GM12878 (cell line): ENCODE data around the gene DYRK1B. TPM values are rescaled to one million over a fixed set of nuclear protein-coding genes. Genes with fewer than 3 reads are reported as not detected.

Source experiments
- CEBPB ChIP-seq, 2 experiments: fragments of 150-350 bp in 1 of 2; IDR thresholded peaks; 2 replicates each; pipeline ENCODE4 v1.6.1; 2012 to 2014; ENCODE audit warnings: low read depth in 2 of 2, low read length in 2 of 2, borderline replicate concordance in 1 of 2, inconsistent platforms in 1 of 2
- ETV6 ChIP-seq, 2 experiments: fragments of 450-650 bp in 1 of 2; IDR thresholded peaks in 1 of 2; conservative IDR thresholded peaks in 1 of 2; 2 replicates each; pipeline ENCODE4 v1.6.1; 2014; ENCODE audit warnings: antibody characterized with exemption in 1 of 2, borderline replicate concordance in 1 of 2, low read depth in 1 of 2, mild to moderate bottlenecking in 1 of 2, moderate library complexity in 1 of 2
- EZH2 ChIP-seq: IDR thresholded peaks from 2 replicates; pipeline ENCODE4 v1.6.1; 2012; ENCODE audit warnings: low read depth, mild to moderate bottlenecking, control low read depth, inconsistent platforms, low read length, borderline replicate concordance; ENCODE audit not compliant: control insufficient read depth
- IRF4 ChIP-seq: IDR thresholded peaks from 2 replicates; pipeline ENCODE4 v1.6.1; 2011; ENCODE audit warnings: low read depth, low read length
- LARP7 ChIP-seq: fragments of 450-650 bp; IDR thresholded peaks from 2 replicates; pipeline ENCODE4 v1.6.1; 2017; ENCODE audit warnings: mild to moderate bottlenecking
- MEF2A ChIP-seq: IDR thresholded peaks from 2 replicates; pipeline ENCODE4 v1.6.1; 2011; ENCODE audit warnings: low read depth, mild to moderate bottlenecking, low read length, moderate library complexity; ENCODE audit not compliant: insufficient read depth
- MTA2 ChIP-seq: fragments of 450-650 bp; IDR thresholded peaks from 2 replicates; pipeline ENCODE4 v1.6.1; 2016; ENCODE audit warnings: low read depth, mild to moderate bottlenecking, moderate library complexity
- PAX5 ChIP-seq: IDR thresholded peaks from 2 replicates; pipeline ENCODE4 v1.6.1; 2011; ENCODE audit warnings: low read depth, low read length, borderline replicate concordance
- RUNX3 ChIP-seq: IDR thresholded peaks from 2 replicates; pipeline ENCODE4 v1.6.1; 2012; ENCODE audit warnings: low read length, inconsistent platforms
- SMC3 ChIP-seq: IDR thresholded peaks from 2 replicates; pipeline ENCODE4 v1.6.1; 2011; ENCODE audit warnings: low read length, improper control_type of control experiment, borderline replicate concordance
- SPI1 ChIP-seq: IDR thresholded peaks from 2 replicates; pipeline ENCODE4 v1.6.1; 2011; ENCODE audit warnings: low read depth, mild to moderate bottlenecking, low read length, moderate library complexity, borderline replicate concordance; ENCODE audit not compliant: insufficient read depth
- SREBF2 ChIP-seq: IDR thresholded peaks from 2 replicates; pipeline ENCODE4 v1.6.1; 2012; ENCODE audit warnings: mild to moderate bottlenecking, low read length
- WRNIP1 ChIP-seq: IDR thresholded peaks from 2 replicates; pipeline ENCODE4 v1.6.1; 2011; ENCODE audit warnings: low read depth, low read length, improper control_type of control experiment, borderline replicate concordance
- ZNF24 ChIP-seq: fragments of 450-650 bp; IDR thresholded peaks from 2 replicates; pipeline ENCODE4 v1.6.1; 2017; ENCODE audit warnings: antibody characterized with exemption, mild to moderate bottlenecking
- polyA plus RNA-seq, 11 experiments: library from polyadenylated mRNA; depleted of rRNA in 4 of 11; unstranded in 6 of 11; stranded (reverse) in 5 of 11; fragments of >200 nt; fragmentation: Nextera tagmentation in 4 of 11; fragmentation: Illumina TruSeq in 1 of 11; extraction: Ambion mirVana in 4 of 11; extraction: Trizol in 1 of 11; gene quantifications; 1 replicate in 1 of 11; 2 replicates in 10 of 11; pipeline versions ENCODE4 v1.2.1 to v1.2.3, GENCODE V29; 2011 to 2016; ENCODE audit warnings: inconsistent platforms in 2 of 11, missing spikeins in 2 of 11, low read depth in 1 of 11
- total RNA-seq, 4 experiments: library from RNA; depleted of rRNA in 3 of 4; stranded (reverse); fragments of >200 nt in 3 of 4; fragmentation: Illumina TruSeq in 1 of 4; extraction: Trizol in 1 of 4; gene quantifications; 2 replicates each; pipeline versions ENCODE4 v1.2.1 to v1.2.3, GENCODE V29; 2013 to 2021
- TF ChIP-seq, protein P1 (sequence below): fragments of 450-650 bp; conservative IDR thresholded peaks from 2 replicates; pipeline ENCODE4 v1.6.1; 2017; ENCODE audit warnings: mild to moderate bottlenecking, moderate library complexity
- TF ChIP-seq, protein P2 (sequence below): fragments of 150-350 bp; IDR thresholded peaks from 2 replicates; pipeline ENCODE4 v1.6.1; 2016; ENCODE audit warnings: low read depth, low read length
- TF ChIP-seq, protein P3 (sequence below): fragments of 450-650 bp; formaldehyde crosslinking; IDR thresholded peaks from 2 replicates; pipeline ENCODE4 v1.4.0; 2020; ENCODE audit warnings: mild to moderate bottlenecking, moderate library complexity
- TF ChIP-seq, protein P4 (sequence below): fragments of 450-650 bp; IDR thresholded peaks from 2 replicates; pipeline ENCODE4 v1.6.1; 2017; ENCODE audit warnings: antibody characterized with exemption, mild to moderate bottlenecking, moderate library complexity

DYRK1B gene
- total and polyA plus RNA-seq, 10 of the 15 experiments (the other 5 are each of a cell fraction or from before 2014, with no cell fraction given) = 0.07 to 10.2 (median 3.4) TPM; not detected in 1

DNA sequence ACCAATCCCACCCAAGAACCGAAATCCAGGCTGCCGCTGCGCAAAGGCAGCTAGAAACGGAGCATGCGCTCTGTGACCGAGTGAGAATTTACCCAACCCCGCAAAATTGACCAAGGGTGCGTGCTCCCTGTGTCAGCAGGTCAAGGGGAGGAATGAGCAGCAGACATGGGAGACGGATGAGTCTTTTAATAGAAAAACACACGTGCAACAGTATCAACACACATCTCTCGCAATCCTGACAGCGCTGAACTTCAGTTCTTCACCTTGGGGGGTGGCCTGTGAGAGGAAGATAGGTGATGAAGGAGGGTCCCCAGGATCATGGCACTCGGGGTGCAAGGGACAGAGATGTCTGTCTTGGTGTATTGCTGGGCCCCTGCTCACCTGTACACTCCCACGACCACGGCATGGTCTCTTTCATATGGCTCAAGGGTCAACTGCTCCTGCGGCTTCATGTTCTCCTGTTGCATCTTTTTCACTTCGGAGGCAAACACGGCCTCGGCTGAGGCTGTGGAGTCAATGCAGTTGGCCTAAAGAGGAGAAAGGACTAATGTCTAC is 402 bp upstream of the DYRK1B start (continued):
- TF ChIP-seq, protein P1, sequence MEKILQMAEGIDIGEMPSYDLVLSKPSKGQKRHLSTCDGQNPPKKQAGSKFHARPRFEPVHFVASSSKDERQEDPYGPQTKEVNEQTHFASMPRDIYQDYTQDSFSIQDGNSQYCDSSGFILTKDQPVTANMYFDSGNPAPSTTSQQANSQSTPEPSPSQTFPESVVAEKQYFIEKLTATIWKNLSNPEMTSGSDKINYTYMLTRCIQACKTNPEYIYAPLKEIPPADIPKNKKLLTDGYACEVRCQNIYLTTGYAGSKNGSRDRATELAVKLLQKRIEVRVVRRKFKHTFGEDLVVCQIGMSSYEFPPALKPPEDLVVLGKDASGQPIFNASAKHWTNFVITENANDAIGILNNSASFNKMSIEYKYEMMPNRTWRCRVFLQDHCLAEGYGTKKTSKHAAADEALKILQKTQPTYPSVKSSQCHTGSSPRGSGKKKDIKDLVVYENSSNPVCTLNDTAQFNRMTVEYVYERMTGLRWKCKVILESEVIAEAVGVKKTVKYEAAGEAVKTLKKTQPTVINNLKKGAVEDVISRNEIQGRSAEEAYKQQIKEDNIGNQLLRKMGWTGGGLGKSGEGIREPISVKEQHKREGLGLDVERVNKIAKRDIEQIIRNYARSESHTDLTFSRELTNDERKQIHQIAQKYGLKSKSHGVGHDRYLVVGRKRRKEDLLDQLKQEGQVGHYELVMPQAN = peak; percentile 28; the same call in 1 of the 2 replicates
- TF ChIP-seq, protein P2, sequence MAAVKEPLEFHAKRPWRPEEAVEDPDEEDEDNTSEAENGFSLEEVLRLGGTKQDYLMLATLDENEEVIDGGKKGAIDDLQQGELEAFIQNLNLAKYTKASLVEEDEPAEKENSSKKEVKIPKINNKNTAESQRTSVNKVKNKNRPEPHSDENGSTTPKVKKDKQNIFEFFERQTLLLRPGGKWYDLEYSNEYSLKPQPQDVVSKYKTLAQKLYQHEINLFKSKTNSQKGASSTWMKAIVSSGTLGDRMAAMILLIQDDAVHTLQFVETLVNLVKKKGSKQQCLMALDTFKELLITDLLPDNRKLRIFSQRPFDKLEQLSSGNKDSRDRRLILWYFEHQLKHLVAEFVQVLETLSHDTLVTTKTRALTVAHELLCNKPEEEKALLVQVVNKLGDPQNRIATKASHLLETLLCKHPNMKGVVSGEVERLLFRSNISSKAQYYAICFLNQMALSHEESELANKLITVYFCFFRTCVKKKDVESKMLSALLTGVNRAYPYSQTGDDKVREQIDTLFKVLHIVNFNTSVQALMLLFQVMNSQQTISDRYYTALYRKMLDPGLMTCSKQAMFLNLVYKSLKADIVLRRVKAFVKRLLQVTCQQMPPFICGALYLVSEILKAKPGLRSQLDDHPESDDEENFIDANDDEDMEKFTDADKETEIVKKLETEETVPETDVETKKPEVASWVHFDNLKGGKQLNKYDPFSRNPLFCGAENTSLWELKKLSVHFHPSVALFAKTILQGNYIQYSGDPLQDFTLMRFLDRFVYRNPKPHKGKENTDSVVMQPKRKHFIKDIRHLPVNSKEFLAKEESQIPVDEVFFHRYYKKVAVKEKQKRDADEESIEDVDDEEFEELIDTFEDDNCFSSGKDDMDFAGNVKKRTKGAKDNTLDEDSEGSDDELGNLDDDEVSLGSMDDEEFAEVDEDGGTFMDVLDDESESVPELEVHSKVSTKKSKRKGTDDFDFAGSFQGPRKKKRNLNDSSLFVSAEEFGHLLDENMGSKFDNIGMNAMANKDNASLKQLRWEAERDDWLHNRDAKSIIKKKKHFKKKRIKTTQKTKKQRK = no peak
- TF ChIP-seq, protein P3, sequence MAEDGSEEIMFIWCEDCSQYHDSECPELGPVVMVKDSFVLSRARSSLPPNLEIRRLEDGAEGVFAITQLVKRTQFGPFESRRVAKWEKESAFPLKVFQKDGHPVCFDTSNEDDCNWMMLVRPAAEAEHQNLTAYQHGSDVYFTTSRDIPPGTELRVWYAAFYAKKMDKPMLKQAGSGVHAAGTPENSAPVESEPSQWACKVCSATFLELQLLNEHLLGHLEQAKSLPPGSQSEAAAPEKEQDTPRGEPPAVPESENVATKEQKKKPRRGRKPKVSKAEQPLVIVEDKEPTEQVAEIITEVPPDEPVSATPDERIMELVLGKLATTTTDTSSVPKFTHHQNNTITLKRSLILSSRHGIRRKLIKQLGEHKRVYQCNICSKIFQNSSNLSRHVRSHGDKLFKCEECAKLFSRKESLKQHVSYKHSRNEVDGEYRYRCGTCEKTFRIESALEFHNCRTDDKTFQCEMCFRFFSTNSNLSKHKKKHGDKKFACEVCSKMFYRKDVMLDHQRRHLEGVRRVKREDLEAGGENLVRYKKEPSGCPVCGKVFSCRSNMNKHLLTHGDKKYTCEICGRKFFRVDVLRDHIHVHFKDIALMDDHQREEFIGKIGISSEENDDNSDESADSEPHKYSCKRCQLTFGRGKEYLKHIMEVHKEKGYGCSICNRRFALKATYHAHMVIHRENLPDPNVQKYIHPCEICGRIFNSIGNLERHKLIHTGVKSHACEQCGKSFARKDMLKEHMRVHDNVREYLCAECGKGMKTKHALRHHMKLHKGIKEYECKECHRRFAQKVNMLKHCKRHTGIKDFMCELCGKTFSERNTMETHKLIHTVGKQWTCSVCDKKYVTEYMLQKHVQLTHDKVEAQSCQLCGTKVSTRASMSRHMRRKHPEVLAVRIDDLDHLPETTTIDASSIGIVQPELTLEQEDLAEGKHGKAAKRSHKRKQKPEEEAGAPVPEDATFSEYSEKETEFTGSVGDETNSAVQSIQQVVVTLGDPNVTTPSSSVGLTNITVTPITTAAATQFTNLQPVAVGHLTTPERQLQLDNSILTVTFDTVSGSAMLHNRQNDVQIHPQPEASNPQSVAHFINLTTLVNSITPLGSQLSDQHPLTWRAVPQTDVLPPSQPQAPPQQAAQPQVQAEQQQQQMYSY (CRISPR knock-in tag) = no peak
- TF ChIP-seq LARP7 = 0 out of 2 replicates have a peak, but pooled peaks have one; percentile 24
- TF ChIP-seq SPI1 = no peak
- TF ChIP-seq EZH2 = no peak
- TF ChIP-seq, protein P4, sequence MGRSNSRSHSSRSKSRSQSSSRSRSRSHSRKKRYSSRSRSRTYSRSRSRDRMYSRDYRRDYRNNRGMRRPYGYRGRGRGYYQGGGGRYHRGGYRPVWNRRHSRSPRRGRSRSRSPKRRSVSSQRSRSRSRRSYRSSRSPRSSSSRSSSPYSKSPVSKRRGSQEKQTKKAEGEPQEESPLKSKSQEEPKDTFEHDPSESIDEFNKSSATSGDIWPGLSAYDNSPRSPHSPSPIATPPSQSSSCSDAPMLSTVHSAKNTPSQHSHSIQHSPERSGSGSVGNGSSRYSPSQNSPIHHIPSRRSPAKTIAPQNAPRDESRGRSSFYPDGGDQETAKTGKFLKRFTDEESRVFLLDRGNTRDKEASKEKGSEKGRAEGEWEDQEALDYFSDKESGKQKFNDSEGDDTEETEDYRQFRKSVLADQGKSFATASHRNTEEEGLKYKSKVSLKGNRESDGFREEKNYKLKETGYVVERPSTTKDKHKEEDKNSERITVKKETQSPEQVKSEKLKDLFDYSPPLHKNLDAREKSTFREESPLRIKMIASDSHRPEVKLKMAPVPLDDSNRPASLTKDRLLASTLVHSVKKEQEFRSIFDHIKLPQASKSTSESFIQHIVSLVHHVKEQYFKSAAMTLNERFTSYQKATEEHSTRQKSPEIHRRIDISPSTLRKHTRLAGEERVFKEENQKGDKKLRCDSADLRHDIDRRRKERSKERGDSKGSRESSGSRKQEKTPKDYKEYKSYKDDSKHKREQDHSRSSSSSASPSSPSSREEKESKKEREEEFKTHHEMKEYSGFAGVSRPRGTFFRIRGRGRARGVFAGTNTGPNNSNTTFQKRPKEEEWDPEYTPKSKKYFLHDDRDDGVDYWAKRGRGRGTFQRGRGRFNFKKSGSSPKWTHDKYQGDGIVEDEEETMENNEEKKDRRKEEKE = 0 out of 2 replicates have a peak, but pooled peaks have one; percentile 30
- no peak for TF ChIP-seq RUNX3
- TF ChIP-seq MEF2A = no peak
- no peak for TF ChIP-seq IRF4
- no peak for TF ChIP-seq WRNIP1
- TF ChIP-seq SMC3 = no peak
- TF ChIP-seq PAX5 = no peak
- no peak for TF ChIP-seq SREBF2
- TF ChIP-seq ETV6 (conservative IDR thresholded peaks at IDR 0.05 in 1 of 2, IDR thresholded peaks at IDR 0.05 in 1 of 2; ENCODE audit: borderline replicate concordance in 1 of 2, low read depth in 1 of 2) = no peak
- TF ChIP-seq MTA2 = no peak
- peak; percentile 36; the same call in 1 of the 2 replicates for TF ChIP-seq ZNF24
- no peak for TF ChIP-seq CEBPB (IDR thresholded peaks at IDR 0.05; ENCODE audit: borderline replicate concordance in 1 of 2, low read depth in 2 of 2, low read length in 2 of 2)
